SU-DHL-6 (cell line): ENCODE measurements around the gene PCDHB15.
A peak's percentile ranks its signal among the peaks of the same experiment; 100 is the strongest.
"Not testable (repeated sequence)": the region's sequence is repeated elsewhere in the genome, so short reads cannot be mapped to it uniquely, and the experiment has no call there.

ENCODE experiments used
- H2AFZ ChIP-seq: fragments of 200-600 bp; sonication (generic); 2 replicates; pipeline ENCODE4 v1.6.1; 2014; ENCODE audit warnings: low read depth, mild to moderate bottlenecking, moderate library complexity, mixed read lengths, antibody characterized with exemption, low read length; ENCODE audit not compliant: severe bottlenecking
- H3F3A ChIP-seq: fragments of 200-600 bp; shearing (Covaris generic); 2 replicates; pipeline ENCODE4 v1.6.0; 2016; ENCODE audit warnings: antibody characterized with exemption, mild to moderate bottlenecking; ENCODE audit not compliant: insufficient read depth
- H3K27ac ChIP-seq: fragments of 200-600 bp; sonication (generic); 2 replicates; pipeline ENCODE4 v1.5.1; 2016; ENCODE audit warnings: low read depth, mild to moderate bottlenecking, low read length, moderate library complexity, mixed read lengths
- H3K27me3 ChIP-seq: fragments of 200-600 bp; sonication (generic), shearing (Covaris generic); 2 replicates; pipeline ENCODE4 v1.6.0; 2014; ENCODE audit warnings: mild to moderate bottlenecking, low read length
- H3K36me3 ChIP-seq: fragments of 200-600 bp; sonication (generic); 2 replicates; pipeline ENCODE4 v1.6.1; 2014; ENCODE audit warnings: mild to moderate bottlenecking, low read length, mixed read lengths
- H3K4me2 ChIP-seq: fragments of 300-600, 200-600 bp; shearing (Covaris generic), sonication (generic); 2 replicates; pipeline ENCODE4 v1.6.0; 2014; ENCODE audit warnings: low read length, low read depth, mild to moderate bottlenecking; ENCODE audit not compliant: poor library complexity, severe bottlenecking
- H3K4me3 ChIP-seq: fragments of 200-600 bp; sonication (generic); 2 replicates; pipeline ENCODE4 v1.5.1; 2014; ENCODE audit warnings: antibody characterized with exemption, low read length, mild to moderate bottlenecking, mixed read lengths; ENCODE audit not compliant: insufficient read depth, poor library complexity, severe bottlenecking
- H3K79me2 ChIP-seq: fragments of 200-600 bp; sonication (generic); 2 replicates; pipeline ENCODE4 v1.6.1; 2014; ENCODE audit warnings: mild to moderate bottlenecking, low read length, moderate library complexity; ENCODE audit not compliant: insufficient read depth
- H3K9ac ChIP-seq: fragments of 200-600 bp; sonication (generic); 2 replicates; pipeline ENCODE4 v1.7.0; 2014; ENCODE audit warnings: mild to moderate bottlenecking, low read length
- H3K9me2 ChIP-seq: fragments of 200-600 bp; sonication (generic); replicated peaks from 2 replicates; pipeline ENCODE4 v1.6.1; 2014; ENCODE audit warnings: low read length; ENCODE audit not compliant: insufficient read depth
- H3K9me3 ChIP-seq: fragments of 200-600 bp; sonication (generic); 2 replicates; pipeline ENCODE4 v1.6.1; 2014; ENCODE audit warnings: low read length, mixed read lengths; ENCODE audit not compliant: insufficient read depth
- H4K20me1 ChIP-seq: fragments of 200-600 bp; sonication (generic); 2 replicates; pipeline ENCODE4 v1.6.1; 2014; ENCODE audit warnings: low read depth, mild to moderate bottlenecking, antibody characterized with exemption, low read length, moderate library complexity, mixed read lengths
- EZH2phosphoT487 ChIP-seq: fragments of 200-600 bp; sonication (generic), shearing (Covaris generic); conservative IDR thresholded peaks from 2 replicates; pipeline ENCODE4 v1.6.1; 2018; ENCODE audit warnings: mild to moderate bottlenecking, antibody characterized with exemption, low read length, moderate library complexity, mixed read lengths
- TF ChIP-seq, protein P1 (sequence below): fragments of 200-600 bp; sonication (generic); IDR thresholded peaks from one replicate; pipeline ENCODE4 v1.5.1; 2017; ENCODE audit warnings: antibody characterized with exemption, mild to moderate bottlenecking, low read length, moderate library complexity; ENCODE audit not compliant: insufficient read depth, poor library complexity, severe bottlenecking

Gene PCDHB15

DNA sequence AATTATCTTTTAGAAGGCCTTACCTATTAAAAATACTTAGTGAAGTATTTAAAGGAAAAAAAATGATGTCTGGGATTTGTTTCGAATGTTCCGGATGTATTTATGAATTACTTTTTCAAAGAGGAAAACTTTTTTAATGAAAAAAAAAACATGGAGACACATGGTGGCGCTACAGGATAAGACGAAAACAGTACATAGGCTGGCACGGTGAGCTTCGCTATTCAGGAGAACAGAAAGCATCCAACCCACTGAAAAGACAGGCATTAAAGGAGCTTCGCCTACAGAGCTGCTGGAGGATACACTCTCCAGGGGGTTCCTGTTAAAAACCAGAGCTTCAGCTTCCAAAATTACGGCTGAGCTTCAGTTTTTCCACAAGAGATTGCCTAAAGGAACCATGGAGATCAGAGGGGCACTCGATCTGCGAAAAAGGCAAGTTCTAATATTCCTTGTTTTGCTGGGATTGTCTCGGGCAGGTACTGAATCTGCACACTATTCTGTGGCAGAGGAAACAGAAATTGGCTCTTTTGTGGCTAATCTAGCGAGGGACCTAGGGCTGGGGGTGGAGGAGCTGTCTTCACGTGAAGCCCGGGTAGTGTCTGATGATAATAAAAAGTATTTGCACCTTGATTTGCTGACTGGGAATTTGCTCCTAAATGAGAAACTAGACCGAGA lies 21.9 kb upstream of the PCDHB15 start, which contains the start of gene PCDHB14:
Gene PCDHB14, plus strand, starts transcription at position 232 of the 672 bp plus-strand sequence. Its CDS starts 163 bp downstream, at position 395.
- Histone ChIP-seq H2AFZ (peak within 1 kb of the TSS; percentile 94), H3F3A (no peaks in the 10 kb centered on the region), H3K36me3 (no peaks in the 10 kb centered on the region), H3K4me2 (peak within 1 kb of the TSS; percentile 72), H3K27me3 (no peaks in the 10 kb centered on the region), H3K9ac (peak within 1 kb of the TSS; percentile 41), H3K79me2 (no peaks in the 10 kb centered on the region), H3K9me2 (no peaks in the 10 kb centered on the region), H4K20me1 (no peaks in the 10 kb centered on the region), H3K4me3 (peak within 1 kb of the TSS; percentile 47), H3K9me3 (no peaks in the 10 kb centered on the region), H3K27ac (no peak within 1 kb of the TSS)
- TF ChIP-seq, protein P1, sequence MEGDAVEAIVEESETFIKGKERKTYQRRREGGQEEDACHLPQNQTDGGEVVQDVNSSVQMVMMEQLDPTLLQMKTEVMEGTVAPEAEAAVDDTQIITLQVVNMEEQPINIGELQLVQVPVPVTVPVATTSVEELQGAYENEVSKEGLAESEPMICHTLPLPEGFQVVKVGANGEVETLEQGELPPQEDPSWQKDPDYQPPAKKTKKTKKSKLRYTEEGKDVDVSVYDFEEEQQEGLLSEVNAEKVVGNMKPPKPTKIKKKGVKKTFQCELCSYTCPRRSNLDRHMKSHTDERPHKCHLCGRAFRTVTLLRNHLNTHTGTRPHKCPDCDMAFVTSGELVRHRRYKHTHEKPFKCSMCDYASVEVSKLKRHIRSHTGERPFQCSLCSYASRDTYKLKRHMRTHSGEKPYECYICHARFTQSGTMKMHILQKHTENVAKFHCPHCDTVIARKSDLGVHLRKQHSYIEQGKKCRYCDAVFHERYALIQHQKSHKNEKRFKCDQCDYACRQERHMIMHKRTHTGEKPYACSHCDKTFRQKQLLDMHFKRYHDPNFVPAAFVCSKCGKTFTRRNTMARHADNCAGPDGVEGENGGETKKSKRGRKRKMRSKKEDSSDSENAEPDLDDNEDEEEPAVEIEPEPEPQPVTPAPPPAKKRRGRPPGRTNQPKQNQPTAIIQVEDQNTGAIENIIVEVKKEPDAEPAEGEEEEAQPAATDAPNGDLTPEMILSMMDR = peak; percentile 34
- TF ChIP-seq EZH2phosphoT487 = no peak

DNA sequence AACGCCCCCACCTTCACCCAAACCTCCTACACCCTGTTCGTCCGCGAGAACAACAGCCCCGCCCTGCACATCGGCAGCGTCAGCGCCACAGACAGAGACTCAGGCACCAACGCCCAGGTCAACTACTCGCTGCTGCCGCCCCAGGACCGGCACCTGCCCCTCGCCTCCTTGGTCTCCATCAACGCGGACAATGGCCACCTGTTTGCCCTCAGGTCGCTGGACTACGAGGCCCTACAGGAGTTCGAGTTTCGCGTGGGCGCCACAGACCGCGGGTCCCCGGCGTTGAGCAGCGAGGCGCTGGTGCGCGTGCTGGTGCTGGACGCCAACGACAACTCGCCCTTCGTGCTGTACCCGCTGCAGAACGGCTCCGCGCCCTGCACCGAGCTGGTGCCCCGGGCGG lies 20.4 kb upstream of the PCDHB15 start:
- H3K9me2 ChIP-seq, H3F3A ChIP-seq, H3K36me3 ChIP-seq, H3K27me3 ChIP-seq, H3K4me2 ChIP-seq, H3K9ac ChIP-seq, H4K20me1 ChIP-seq, H3K79me2 ChIP-seq, H3K9me3 ChIP-seq, H3K27ac ChIP-seq, H2AFZ ChIP-seq, H3K4me3 ChIP-seq: not testable (repeated sequence)

DNA sequence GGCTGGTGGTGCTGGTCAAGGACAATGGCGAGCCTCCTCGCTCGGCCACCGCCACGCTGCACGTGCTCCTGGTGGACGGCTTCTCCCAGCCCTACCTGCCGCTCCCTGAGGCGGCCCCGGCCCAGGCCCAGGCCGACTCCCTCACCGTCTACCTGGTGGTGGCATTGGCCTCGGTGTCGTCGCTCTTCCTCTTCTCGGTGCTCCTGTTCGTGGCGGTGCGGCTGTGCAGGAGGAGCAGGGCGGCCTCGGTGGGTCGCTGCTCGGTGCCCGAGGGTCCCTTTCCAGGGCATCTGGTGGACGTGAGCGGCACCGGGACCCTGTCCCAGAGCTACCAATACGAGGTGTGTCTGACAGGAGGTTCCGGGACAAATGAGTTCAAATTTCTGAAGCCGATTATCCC lies 19.8 kb upstream of the PCDHB15 start:
- H3K9me2 ChIP-seq, H3K36me3 ChIP-seq, H3K79me2 ChIP-seq, H3K27ac ChIP-seq, H3K9ac ChIP-seq, H3K9me3 ChIP-seq, H3K4me2 ChIP-seq, H4K20me1 ChIP-seq, H3K27me3 ChIP-seq, H3F3A ChIP-seq, H3K4me3 ChIP-seq, H2AFZ ChIP-seq: not testable (repeated sequence)

DNA sequence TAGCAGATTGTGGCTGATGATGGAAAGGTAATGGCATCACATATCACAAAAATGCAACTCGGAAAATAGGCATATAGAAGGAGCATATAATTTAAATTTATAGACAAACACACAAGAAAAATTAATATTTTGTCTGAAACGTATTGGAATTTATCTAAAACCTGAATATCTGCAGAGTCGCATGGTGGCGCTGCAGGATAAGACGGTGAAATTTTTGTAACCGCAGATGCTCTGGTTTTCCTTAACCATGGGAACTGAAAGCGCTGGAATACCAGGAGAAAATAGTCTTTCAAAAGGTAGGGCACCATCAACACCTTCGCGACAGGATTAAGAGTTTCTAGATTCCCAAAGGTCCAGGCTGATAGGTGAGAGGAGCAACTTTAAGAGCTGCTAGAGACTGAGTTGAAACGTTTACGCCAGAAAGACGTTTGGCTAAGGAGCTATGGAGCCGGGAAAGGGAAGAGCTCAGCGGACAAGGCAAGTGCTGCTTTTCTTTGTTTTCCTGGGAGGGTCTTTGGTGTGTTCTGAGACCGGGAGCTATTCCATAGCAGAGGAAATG lies 11.0 kb upstream of the PCDHB15 start:
- Histone ChIP-seq H3K79me2 (no peaks in the 10 kb centered on the region), H3K4me3 (no peak overlapping the region), H4K20me1 (no peaks in the 10 kb centered on the region), H3K9me3 (no peaks in the 10 kb centered on the region), H3K36me3 (no peaks in the 10 kb centered on the region), H3K4me2 (no peak overlapping the region), H3K27me3 (no peaks in the 10 kb centered on the region), H3K9me2 (no peaks in the 10 kb centered on the region), H2AFZ (no peak overlapping the region), H3K27ac (no peak overlapping the region), H3K9ac (no peak overlapping the region), H3F3A (no peaks in the 10 kb centered on the region)
- TF ChIP-seq, protein P1 = no peak
- TF ChIP-seq EZH2phosphoT487 = no peak

DNA sequence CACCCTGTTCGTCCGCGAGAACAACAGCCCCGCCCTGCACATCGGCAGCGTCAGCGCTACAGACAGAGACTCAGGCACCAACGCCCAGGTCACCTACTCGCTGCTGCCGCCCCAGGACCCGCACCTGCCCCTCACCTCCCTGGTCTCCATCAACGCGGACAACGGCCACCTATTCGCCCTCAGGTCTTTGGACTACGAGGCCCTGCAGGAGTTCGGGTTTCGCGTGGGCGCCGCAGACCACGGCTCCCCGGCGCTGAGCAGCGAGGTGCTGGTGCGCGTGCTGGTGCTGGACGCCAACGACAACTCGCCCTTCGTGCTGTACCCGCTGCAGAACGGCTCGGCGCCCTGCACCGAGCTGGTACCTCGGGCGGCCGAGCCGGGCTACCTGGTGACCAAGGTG lies 9.3 kb upstream of the PCDHB15 start:
- H3K36me3 ChIP-seq, H3K79me2 ChIP-seq, H2AFZ ChIP-seq, H3F3A ChIP-seq, H3K9me2 ChIP-seq, H3K4me3 ChIP-seq, H3K27me3 ChIP-seq, H4K20me1 ChIP-seq, H3K9me3 ChIP-seq, H3K27ac ChIP-seq, H3K9ac ChIP-seq, H3K4me2 ChIP-seq: not testable (repeated sequence)
